Measurements from ENCODE around the gene STAT5B.
A peak's percentile ranks its signal among the peaks of the same experiment; 100 is the strongest.
"Not testable (repeated sequence)": the region's sequence is repeated elsewhere in the genome, so short reads cannot be mapped to it uniquely, and the experiment has no call there.

STAT5B gene

DNA sequence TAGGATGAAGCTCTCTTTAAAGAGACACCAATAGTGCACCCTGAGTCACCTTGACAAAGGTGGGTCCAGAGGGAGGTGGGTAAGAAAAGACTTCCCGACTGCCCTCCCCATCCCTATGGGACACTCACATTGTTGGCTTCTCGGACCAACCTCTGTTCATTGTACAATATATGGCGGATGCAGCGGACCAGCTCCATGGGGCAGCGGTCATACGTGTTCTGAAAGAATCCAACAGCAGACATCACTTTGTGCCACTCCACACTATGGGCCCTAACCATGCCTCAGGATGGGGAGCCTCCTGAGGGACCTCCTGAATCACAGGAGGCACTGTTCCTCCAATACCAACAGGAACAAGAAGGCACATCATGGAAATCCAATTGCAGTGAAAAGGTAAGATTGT, 51.5 kb downstream of the STAT5B start:
- TF ChIP-seq ZNF565 (CRISPR knock-in tag; conservative IDR thresholded peaks at IDR 0.05; ENCODE audit: low read depth) (no peak), ARNTL (CRISPR knock-in tag; IDR thresholded peaks at IDR 0.05; ENCODE audit: borderline replicate concordance, low read depth) (no peak), CSDC2 (CRISPR knock-in tag; IDR thresholded peaks at IDR 0.05) (no peak), TCF4 (CRISPR knock-in tag; IDR thresholded peaks at IDR 0.05; ENCODE audit: borderline replicate concordance) (no peak), OSR1 (CRISPR knock-in tag; IDR thresholded peaks at IDR 0.05) (no peak), ZNF70 (CRISPR knock-in tag; IDR thresholded peaks at IDR 0.05) (no peak), ZFP3 (CRISPR knock-in tag; IDR thresholded peaks at IDR 0.05) (no peak)
- TF ChIP-seq, protein P1, sequence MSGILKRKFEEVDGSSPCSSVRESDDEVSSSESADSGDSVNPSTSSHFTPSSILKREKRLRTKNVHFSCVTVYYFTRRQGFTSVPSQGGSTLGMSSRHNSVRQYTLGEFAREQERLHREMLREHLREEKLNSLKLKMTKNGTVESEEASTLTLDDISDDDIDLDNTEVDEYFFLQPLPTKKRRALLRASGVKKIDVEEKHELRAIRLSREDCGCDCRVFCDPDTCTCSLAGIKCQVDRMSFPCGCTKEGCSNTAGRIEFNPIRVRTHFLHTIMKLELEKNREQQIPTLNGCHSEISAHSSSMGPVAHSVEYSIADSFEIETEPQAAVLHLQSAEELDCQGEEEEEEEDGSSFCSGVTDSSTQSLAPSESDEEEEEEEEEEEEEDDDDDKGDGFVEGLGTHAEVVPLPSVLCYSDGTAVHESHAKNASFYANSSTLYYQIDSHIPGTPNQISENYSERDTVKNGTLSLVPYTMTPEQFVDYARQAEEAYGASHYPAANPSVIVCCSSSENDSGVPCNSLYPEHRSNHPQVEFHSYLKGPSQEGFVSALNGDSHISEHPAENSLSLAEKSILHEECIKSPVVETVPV (CRISPR knock-in tag; IDR thresholded peaks at IDR 0.05): no peak
- TF ChIP-seq, protein P2, sequence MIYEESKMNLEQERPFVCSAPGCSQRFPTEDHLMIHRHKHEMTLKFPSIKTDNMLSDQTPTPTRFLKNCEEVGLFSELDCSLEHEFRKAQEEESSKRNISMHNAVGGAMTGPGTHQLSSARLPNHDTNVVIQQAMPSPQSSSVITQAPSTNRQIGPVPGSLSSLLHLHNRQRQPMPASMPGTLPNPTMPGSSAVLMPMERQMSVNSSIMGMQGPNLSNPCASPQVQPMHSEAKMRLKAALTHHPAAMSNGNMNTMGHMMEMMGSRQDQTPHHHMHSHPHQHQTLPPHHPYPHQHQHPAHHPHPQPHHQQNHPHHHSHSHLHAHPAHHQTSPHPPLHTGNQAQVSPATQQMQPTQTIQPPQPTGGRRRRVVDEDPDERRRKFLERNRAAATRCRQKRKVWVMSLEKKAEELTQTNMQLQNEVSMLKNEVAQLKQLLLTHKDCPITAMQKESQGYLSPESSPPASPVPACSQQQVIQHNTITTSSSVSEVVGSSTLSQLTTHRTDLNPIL (CRISPR knock-in tag; IDR thresholded peaks at IDR 0.05; ENCODE audit: low read depth): no peak
- TF ChIP-seq, protein P3, sequence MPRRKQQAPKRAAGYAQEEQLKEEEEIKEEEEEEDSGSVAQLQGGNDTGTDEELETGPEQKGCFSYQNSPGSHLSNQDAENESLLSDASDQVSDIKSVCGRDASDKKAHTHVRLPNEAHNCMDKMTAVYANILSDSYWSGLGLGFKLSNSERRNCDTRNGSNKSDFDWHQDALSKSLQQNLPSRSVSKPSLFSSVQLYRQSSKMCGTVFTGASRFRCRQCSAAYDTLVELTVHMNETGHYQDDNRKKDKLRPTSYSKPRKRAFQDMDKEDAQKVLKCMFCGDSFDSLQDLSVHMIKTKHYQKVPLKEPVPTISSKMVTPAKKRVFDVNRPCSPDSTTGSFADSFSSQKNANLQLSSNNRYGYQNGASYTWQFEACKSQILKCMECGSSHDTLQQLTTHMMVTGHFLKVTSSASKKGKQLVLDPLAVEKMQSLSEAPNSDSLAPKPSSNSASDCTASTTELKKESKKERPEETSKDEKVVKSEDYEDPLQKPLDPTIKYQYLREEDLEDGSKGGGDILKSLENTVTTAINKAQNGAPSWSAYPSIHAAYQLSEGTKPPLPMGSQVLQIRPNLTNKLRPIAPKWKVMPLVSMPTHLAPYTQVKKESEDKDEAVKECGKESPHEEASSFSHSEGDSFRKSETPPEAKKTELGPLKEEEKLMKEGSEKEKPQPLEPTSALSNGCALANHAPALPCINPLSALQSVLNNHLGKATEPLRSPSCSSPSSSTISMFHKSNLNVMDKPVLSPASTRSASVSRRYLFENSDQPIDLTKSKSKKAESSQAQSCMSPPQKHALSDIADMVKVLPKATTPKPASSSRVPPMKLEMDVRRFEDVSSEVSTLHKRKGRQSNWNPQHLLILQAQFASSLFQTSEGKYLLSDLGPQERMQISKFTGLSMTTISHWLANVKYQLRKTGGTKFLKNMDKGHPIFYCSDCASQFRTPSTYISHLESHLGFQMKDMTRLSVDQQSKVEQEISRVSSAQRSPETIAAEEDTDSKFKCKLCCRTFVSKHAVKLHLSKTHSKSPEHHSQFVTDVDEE (CRISPR knock-in tag; IDR thresholded peaks at IDR 0.05): no peak

DNA sequence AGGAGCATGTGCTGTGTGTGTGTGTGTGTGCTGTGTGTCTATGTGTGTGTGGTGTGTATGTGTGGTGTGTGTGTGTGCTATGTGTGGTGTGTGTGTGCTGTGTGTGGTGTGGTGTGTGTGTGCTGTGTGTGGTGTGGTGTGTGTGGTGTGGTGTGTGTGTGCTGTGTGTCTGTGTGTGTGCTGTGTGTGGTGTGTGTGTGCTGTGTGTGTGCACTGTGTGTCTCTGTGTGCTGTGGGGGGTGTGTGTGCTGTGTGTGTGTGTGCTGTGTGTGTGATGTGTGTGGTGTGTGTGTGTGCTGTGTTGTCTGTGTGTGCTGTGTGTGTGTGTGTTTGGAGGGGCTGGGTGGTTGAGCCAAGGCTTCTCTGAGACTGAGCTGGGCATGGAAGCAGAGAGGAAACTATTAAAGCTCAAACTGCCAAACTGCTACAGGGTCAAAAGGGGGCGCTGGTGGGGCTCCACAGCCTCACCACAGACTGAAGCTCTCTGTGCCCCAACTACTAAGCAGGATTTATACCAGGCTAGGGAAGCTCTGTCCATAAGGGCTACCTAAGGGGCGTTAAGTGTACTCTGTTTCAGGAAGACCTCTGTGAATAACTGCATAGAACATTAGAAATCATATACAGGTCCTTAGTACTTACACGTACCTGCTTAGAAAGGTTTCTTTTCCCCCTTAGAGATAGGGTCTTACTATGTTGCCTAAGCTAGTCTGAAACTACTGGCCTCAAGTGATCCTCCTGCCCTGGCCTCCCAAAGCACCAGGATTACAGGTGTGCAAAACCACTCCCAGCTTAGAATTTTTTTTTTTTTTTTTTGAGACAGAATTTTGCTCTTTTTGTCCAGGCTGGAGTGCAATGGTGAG, 54.1 kb downstream of the STAT5B start:
- no peak for TF ChIP-seq ZFP3 (CRISPR knock-in tag; IDR thresholded peaks at IDR 0.05)
- no peak for TF ChIP-seq SNAI2 (CRISPR knock-in tag; IDR thresholded peaks at IDR 0.05)
- no peak for TF ChIP-seq ZC3H10 (CRISPR knock-in tag; IDR thresholded peaks at IDR 0.05)
- no peak for TF ChIP-seq ZFP30 (CRISPR knock-in tag; IDR thresholded peaks at IDR 0.05)
- TF ChIP-seq, protein P4, sequence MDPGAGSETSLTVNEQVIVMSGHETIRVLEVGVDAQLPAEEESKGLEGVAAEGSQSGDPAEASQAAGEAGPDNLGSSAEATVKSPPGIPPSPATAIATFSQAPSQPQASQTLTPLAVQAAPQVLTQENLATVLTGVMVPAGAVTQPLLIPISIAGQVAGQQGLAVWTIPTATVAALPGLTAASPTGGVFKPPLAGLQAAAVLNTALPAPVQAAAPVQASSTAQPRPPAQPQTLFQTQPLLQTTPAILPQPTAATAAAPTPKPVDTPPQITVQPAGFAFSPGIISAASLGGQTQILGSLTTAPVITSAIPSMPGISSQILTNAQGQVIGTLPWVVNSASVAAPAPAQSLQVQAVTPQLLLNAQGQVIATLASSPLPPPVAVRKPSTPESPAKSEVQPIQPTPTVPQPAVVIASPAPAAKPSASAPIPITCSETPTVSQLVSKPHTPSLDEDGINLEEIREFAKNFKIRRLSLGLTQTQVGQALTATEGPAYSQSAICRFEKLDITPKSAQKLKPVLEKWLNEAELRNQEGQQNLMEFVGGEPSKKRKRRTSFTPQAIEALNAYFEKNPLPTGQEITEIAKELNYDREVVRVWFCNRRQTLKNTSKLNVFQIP (CRISPR knock-in tag; IDR thresholded peaks at IDR 0.05; ENCODE audit: borderline replicate concordance, low read depth): no peak
- no peak for TF ChIP-seq OSR1 (CRISPR knock-in tag; IDR thresholded peaks at IDR 0.05)
- TF ChIP-seq ARNTL (CRISPR knock-in tag; IDR thresholded peaks at IDR 0.05; ENCODE audit: borderline replicate concordance, low read depth): no peak
- TF ChIP-seq, protein P1 (CRISPR knock-in tag; IDR thresholded peaks at IDR 0.05): no peak
- no peak for TF ChIP-seq ESRRG (CRISPR knock-in tag; IDR thresholded peaks at IDR 0.05)
- TF ChIP-seq ISL1 (CRISPR knock-in tag; IDR thresholded peaks at IDR 0.05): no peak
- no peak for TF ChIP-seq ZNF8 (CRISPR knock-in tag; IDR thresholded peaks at IDR 0.05)
- TF ChIP-seq CSDC2 (CRISPR knock-in tag; IDR thresholded peaks at IDR 0.05): no peak
- TF ChIP-seq, protein P5, sequence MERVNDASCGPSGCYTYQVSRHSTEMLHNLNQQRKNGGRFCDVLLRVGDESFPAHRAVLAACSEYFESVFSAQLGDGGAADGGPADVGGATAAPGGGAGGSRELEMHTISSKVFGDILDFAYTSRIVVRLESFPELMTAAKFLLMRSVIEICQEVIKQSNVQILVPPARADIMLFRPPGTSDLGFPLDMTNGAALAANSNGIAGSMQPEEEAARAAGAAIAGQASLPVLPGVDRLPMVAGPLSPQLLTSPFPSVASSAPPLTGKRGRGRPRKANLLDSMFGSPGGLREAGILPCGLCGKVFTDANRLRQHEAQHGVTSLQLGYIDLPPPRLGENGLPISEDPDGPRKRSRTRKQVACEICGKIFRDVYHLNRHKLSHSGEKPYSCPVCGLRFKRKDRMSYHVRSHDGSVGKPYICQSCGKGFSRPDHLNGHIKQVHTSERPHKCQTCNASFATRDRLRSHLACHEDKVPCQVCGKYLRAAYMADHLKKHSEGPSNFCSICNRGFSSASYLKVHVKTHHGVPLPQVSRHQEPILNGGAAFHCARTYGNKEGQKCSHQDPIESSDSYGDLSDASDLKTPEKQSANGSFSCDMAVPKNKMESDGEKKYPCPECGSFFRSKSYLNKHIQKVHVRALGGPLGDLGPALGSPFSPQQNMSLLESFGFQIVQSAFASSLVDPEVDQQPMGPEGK (CRISPR knock-in tag; IDR thresholded peaks at IDR 0.05; ENCODE audit: borderline replicate concordance): no peak
- no peak for TF ChIP-seq TOX (CRISPR knock-in tag; IDR thresholded peaks at IDR 0.05; ENCODE audit: borderline replicate concordance)
- no peak for TF ChIP-seq BACH2 (CRISPR knock-in tag; IDR thresholded peaks at IDR 0.05; ENCODE audit: borderline replicate concordance)
- no peak for TF ChIP-seq RARB (CRISPR knock-in tag; IDR thresholded peaks at IDR 0.05)
- peak; percentile 96 for ATAC-seq

More for the DNA sequence above, 51.5 kb downstream of the STAT5B start:
- ATAC-seq: no peak

DNA sequence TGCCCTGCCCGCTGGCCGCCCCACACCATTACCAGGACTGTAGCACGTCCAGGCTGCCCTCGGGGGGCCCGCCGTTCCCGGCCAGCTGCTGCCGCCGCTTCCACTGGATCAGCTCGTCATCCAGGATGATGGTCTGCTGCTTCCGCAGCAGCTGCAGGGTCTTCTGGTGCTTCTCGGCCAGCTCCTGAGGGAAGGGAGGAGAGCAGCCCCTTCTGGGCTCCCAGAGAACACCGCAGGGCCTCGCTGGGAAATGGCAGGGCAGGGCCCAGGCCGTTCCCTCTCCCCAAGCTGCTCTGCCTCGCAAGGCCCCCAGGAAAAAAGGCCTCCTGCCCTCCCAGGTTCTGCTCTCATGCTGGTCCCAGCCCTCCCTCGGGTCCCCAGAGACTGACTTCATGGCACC, 56.9 kb downstream of the STAT5B start:
- not testable (repeated sequence) for ATAC-seq

Data from SK-N-SH treated with all-trans-retinoic acid at 6 μM for 48 hours (cell line).